Ramos (cell line): ENCODE results near the gene CCL3.
"Not testable (repeated sequence)": the region's sequence is repeated elsewhere in the genome, so short reads cannot be mapped to it uniquely, and the experiment has no call there.

ENCODE experiments used
- in situ Hi-C: fragments of 300-500 bp; cut with MboI; formaldehyde crosslinking; loops from one replicate; pipeline ENCODE4 v1.14.3; 2022; ENCODE audit warnings: low sequenced_read_pairs; ENCODE audit not compliant: unreplicated experiment

CCL3 gene

GRCh38 chr17:36088670-36089338, 1.1 kb downstream of the CCL3 start:
- in situ Hi-C loops, result no loop called here

- in situ Hi-C loops, result not testable (repeated sequence)
Observed at GRCh38 chr17:36087897-36088572, 1.9 kb downstream of the CCL3 start.

GRCh38 chr17:36087471-36087870, 2.5 kb downstream of the CCL3 start:
- in situ Hi-C loops, result not testable (repeated sequence)

GRCh38 chr17:36086791-36087190, 3.2 kb downstream of the CCL3 start:
- in situ Hi-C loops, result no loop called here

- in situ Hi-C loops, result no loop called here
Observed at GRCh38 chr17:36085765-36086164, 4.2 kb downstream of the CCL3 start.

GRCh38 chr17:36083691-36084090, 6.3 kb downstream of the CCL3 start:
- in situ Hi-C loops, result not testable (repeated sequence)

GRCh38 chr17:36082482-36083120, 7.3 kb downstream of the CCL3 start:
- in situ Hi-C loops, result not testable (repeated sequence)

GRCh38 chr17:36081681-36082471, 8.1 kb downstream of the CCL3 start:
- in situ Hi-C loops, result not testable (repeated sequence)

- in situ Hi-C loops, result no loop called here
Observed at GRCh38 chr17:36074365-36074764, 15.6 kb downstream of the CCL3 start.

- in situ Hi-C loops, result no loop called here
Observed at GRCh38 chr17:36072431-36073121, 17.4 kb downstream of the CCL3 start.

GRCh38 chr17:36071751-36072150, 18.2 kb downstream of the CCL3 start:
- in situ Hi-C loops, result no loop called here

- in situ Hi-C loops, result no loop called here
Observed at GRCh38 chr17:36070427-36070826, 19.5 kb downstream of the CCL3 start.

GRCh38 chr17:36069136-36069535, 20.8 kb downstream of the CCL3 start:
- in situ Hi-C loops, result no loop called here

- in situ Hi-C loops, result no loop called here
Observed at GRCh38 chr17:36068524-36068923, 21.4 kb downstream of the CCL3 start.

- in situ Hi-C loops, result no loop called here
Observed at GRCh38 chr17:36066365-36066985, 23.5 kb downstream of the CCL3 start.

GRCh38 chr17:36063786-36064541, 26.0 kb downstream of the CCL3 start, which contains the start of gene CCL18:
CCL18 (plus strand) TSS chr17:36064272; CDS start chr17:36064343, 71 bp downstream.
- in situ Hi-C loops, result no loop called here

GRCh38 chr17:36060816-36061215, 29.1 kb downstream of the CCL3 start:
- in situ Hi-C loops, result no loop called here

GRCh38 chr17:36059406-36059805, 30.5 kb downstream of the CCL3 start:
- in situ Hi-C loops, result no loop called here

- in situ Hi-C loops, result no loop called here
Observed at GRCh38 chr17:36057911-36058310, 32.0 kb downstream of the CCL3 start.
